HepG2 (cell line): ENCODE data around the gene ECSIT. TPM values are rescaled to one million over a fixed set of nuclear protein-coding genes. Genes with fewer than 3 reads are reported as not detected.

Source experiments
- EHMT2 ChIP-seq: fragments of 200-600 bp; sonication (generic); IDR thresholded peaks from 2 replicates; pipeline ENCODE4 v1.7.0; 2017; ENCODE audit warnings: antibody characterized with exemption, low read depth, low read length, borderline replicate concordance
- ELF1 ChIP-seq: sonication (generic); formaldehyde crosslinking; IDR thresholded peaks from 2 replicates; pipeline ENCODE4 v1.4.0; 2020; ENCODE audit warnings: missing genetic modification reagents
- GABPA ChIP-seq, 2 experiments: IDR thresholded peaks; 2 replicates each; pipeline ENCODE4 v1.6.1; 2011 to 2016; ENCODE audit warnings: low read depth in 2 of 2, low read length in 1 of 2, missing biosample characterization in 1 of 2, missing genetic modification characterization in 1 of 2
- GTF3A ChIP-seq: sonication (generic); formaldehyde crosslinking; conservative IDR thresholded peaks from 2 replicates; pipeline ENCODE4 v1.4.0; 2020; ENCODE audit warnings: mild to moderate bottlenecking, missing genetic modification reagents
- HNRNPUL1 ChIP-seq: fragments of 200-400 bp; formaldehyde crosslinking; IDR thresholded peaks from 2 replicates; pipeline ENCODE4 v1.6.1; 2017; ENCODE audit warnings: low read depth, mild to moderate bottlenecking, low read length, moderate library complexity
- ISL2 ChIP-seq: sonication (generic); formaldehyde crosslinking; IDR thresholded peaks from 2 replicates; pipeline ENCODE4 v1.5.0; 2020; ENCODE audit warnings: missing genetic modification reagents
- KDM1A ChIP-seq: IDR thresholded peaks from 2 replicates; pipeline ENCODE4 v1.6.1; 2016; ENCODE audit warnings: missing compliant biosample characterization
- RERE ChIP-seq: IDR thresholded peaks from 2 replicates; pipeline ENCODE4 v1.6.1; 2016; ENCODE audit warnings: low read depth, missing genetic modification reagents, missing compliant biosample characterization
- SAFB2 ChIP-seq: sonication (generic); formaldehyde crosslinking; IDR thresholded peaks from 2 replicates; pipeline ENCODE4 v1.5.1; 2020; ENCODE audit warnings: missing genetic modification reagents, low read depth, mild to moderate bottlenecking, borderline replicate concordance
- SRY ChIP-seq: sonication (generic); formaldehyde crosslinking; IDR thresholded peaks from 2 replicates; pipeline ENCODE4 v1.8.0; 2022; ENCODE audit warnings: mild to moderate bottlenecking, missing genetic modification reagents
- YEATS4 ChIP-seq: sonication (generic); formaldehyde crosslinking; IDR thresholded peaks from 2 replicates; pipeline ENCODE4 v1.4.0; 2020; ENCODE audit warnings: missing genetic modification reagents, borderline replicate concordance
- ZHX2 ChIP-seq, 2 experiments: sonication (generic) in 1 of 2; formaldehyde crosslinking in 1 of 2; IDR thresholded peaks; 2 replicates each; pipeline versions ENCODE4 v1.6.1 to v1.9.0; 2014 to 2022; ENCODE audit warnings: antibody characterized with exemption in 1 of 2, borderline replicate concordance in 1 of 2, inconsistent platforms in 1 of 2, low read depth in 1 of 2, missing genetic modification reagents in 1 of 2
- ZNF3 ChIP-seq: IDR thresholded peaks from 2 replicates; pipeline ENCODE4 v1.7.0; 2017; ENCODE audit warnings: inconsistent platforms
- ZNF572 ChIP-seq: sonication (generic); formaldehyde crosslinking; IDR thresholded peaks from 2 replicates; pipeline ENCODE4 v1.5.1; 2020; ENCODE audit warnings: mild to moderate bottlenecking, missing genetic modification reagents
- ZNF7 ChIP-seq: IDR thresholded peaks from 2 replicates; pipeline ENCODE4 v1.6.1; 2016; ENCODE audit warnings: missing biosample characterization, missing genetic modification reagents
- polyA plus RNA-seq, 8 experiments: library from polyadenylated mRNA; depleted of rRNA in 3 of 8; stranded (reverse) in 7 of 8; unstranded in 1 of 8; fragments of >200 nt; fragmentation: Illumina TruSeq in 4 of 8; extraction: Trizol in 4 of 8; gene quantifications; 2 replicates each; pipeline versions ENCODE4 v1.2.1 to v1.2.3, GENCODE V29; 2011 to 2016; ENCODE audit warnings: low read depth in 4 of 8, missing spikeins in 1 of 8, mixed read lengths in 1 of 8; ENCODE audit not compliant: insufficient read depth in 1 of 8
- total RNA-seq, 5 experiments: library from RNA; depleted of rRNA; stranded (reverse); fragments of >200 nt; fragmentation: Illumina TruSeq; extraction: Trizol; gene quantifications; 2 replicates each; pipeline ENCODE4 v1.2.3, GENCODE V29; 2016; ENCODE audit warnings: low read depth in 1 of 5

ECSIT gene
- total and polyA plus RNA-seq, 2 of the 13 experiments (the other 11 are each of a cell fraction or from before 2014, with no cell fraction given): 36.4 to 62.3 TPM

GRCh38 chr19:11558881-11559828 is 30.2 kb upstream of the ECSIT start, which contains the start of gene ELOF1 (continued):
- TF ChIP-seq RERE (CRISPR knock-in tag) (no peak), SRY (peak; percentile 30; the same call in 1 of the 2 replicates), KDM1A (CRISPR knock-in tag) (no peak), ZNF3 (CRISPR knock-in tag) (no peak), ZNF572 (CRISPR knock-in tag) (0 out of 2 replicates have a peak, but pooled peaks have one; percentile 60), ZHX2 (IDR thresholded peaks at IDR 0.05; ENCODE audit: low read depth) (peak; percentile 8; the same call in 1 of the 2 replicates), ZHX2 (CRISPR knock-in tag; IDR thresholded peaks at IDR 0.05; ENCODE audit: borderline replicate concordance) (no peak), ELF1 (CRISPR knock-in tag) (peak; percentile 80), HNRNPUL1 (no peak), EHMT2 (no peak), YEATS4 (peak; percentile 23; the same call in 1 of the 2 replicates), GABPA (IDR thresholded peaks at IDR 0.05; ENCODE audit: low read depth, low read length) (peak; percentile 93), GABPA (CRISPR knock-in tag; IDR thresholded peaks at IDR 0.05; ENCODE audit: low read depth) (peak; percentile 98), GTF3A (CRISPR knock-in tag) (peak; percentile 72; the same call in 1 of the 2 replicates), SAFB2 (CRISPR knock-in tag) (0 out of 2 replicates have a peak, but pooled peaks have one; percentile 57), ISL2 (CRISPR knock-in tag) (peak; percentile 25; the same call in 1 of the 2 replicates), ZNF7 (CRISPR knock-in tag) (no peak)
